Measurements from ENCODE around the gene ARID2.

DNA sequence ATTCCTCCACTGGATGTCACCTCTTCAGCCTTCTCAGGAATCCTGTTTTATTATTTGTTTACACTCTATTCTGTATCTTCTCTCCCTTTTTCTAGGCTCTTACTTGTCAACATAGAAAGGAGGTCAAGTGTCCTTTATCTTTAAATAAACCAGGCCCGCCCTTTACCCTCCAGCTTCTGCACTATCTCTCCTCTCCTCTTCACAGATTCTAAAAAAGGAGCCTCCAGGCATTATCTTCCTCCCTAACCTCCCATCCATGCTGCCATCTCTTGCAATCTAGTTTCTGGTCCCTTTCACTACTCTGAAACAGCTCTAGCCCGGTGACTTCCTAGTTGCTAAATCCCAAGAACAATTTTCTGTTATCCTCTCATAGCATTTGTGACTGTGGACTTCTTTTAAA lies 24.1 kb upstream of the ARID2 start:
- TF ChIP-seq, protein P1, sequence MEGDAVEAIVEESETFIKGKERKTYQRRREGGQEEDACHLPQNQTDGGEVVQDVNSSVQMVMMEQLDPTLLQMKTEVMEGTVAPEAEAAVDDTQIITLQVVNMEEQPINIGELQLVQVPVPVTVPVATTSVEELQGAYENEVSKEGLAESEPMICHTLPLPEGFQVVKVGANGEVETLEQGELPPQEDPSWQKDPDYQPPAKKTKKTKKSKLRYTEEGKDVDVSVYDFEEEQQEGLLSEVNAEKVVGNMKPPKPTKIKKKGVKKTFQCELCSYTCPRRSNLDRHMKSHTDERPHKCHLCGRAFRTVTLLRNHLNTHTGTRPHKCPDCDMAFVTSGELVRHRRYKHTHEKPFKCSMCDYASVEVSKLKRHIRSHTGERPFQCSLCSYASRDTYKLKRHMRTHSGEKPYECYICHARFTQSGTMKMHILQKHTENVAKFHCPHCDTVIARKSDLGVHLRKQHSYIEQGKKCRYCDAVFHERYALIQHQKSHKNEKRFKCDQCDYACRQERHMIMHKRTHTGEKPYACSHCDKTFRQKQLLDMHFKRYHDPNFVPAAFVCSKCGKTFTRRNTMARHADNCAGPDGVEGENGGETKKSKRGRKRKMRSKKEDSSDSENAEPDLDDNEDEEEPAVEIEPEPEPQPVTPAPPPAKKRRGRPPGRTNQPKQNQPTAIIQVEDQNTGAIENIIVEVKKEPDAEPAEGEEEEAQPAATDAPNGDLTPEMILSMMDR (IDR thresholded peaks at IDR 0.05; ENCODE audit: low read depth, low read length, poor library complexity, severe bottlenecking): no peak
- TF ChIP-seq EZH2phosphoT487 (IDR thresholded peaks at IDR 0.05; ENCODE audit: borderline replicate concordance, low read length): no peak

Data from DOHH2 (cell line).